GM21619 (cell line): ENCODE results near the gene ADD1.

Experiments used
- ATAC-seq: cut with Tn5 transposase; IDR thresholded peaks from one replicate; pipeline ENCODE4 v1.9.1; 2021; ENCODE audit not compliant: unreplicated experiment

Gene ADD1, protein sequence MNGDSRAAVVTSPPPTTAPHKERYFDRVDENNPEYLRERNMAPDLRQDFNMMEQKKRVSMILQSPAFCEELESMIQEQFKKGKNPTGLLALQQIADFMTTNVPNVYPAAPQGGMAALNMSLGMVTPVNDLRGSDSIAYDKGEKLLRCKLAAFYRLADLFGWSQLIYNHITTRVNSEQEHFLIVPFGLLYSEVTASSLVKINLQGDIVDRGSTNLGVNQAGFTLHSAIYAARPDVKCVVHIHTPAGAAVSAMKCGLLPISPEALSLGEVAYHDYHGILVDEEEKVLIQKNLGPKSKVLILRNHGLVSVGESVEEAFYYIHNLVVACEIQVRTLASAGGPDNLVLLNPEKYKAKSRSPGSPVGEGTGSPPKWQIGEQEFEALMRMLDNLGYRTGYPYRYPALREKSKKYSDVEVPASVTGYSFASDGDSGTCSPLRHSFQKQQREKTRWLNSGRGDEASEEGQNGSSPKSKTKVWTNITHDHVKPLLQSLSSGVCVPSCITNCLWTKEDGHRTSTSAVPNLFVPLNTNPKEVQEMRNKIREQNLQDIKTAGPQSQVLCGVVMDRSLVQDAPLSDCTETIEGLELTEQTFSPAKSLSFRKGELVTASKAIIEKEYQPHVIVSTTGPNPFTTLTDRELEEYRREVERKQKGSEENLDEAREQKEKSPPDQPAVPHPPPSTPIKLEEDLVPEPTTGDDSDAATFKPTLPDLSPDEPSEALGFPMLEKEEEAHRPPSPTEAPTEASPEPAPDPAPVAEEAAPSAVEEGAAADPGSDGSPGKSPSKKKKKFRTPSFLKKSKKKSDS

DNA sequence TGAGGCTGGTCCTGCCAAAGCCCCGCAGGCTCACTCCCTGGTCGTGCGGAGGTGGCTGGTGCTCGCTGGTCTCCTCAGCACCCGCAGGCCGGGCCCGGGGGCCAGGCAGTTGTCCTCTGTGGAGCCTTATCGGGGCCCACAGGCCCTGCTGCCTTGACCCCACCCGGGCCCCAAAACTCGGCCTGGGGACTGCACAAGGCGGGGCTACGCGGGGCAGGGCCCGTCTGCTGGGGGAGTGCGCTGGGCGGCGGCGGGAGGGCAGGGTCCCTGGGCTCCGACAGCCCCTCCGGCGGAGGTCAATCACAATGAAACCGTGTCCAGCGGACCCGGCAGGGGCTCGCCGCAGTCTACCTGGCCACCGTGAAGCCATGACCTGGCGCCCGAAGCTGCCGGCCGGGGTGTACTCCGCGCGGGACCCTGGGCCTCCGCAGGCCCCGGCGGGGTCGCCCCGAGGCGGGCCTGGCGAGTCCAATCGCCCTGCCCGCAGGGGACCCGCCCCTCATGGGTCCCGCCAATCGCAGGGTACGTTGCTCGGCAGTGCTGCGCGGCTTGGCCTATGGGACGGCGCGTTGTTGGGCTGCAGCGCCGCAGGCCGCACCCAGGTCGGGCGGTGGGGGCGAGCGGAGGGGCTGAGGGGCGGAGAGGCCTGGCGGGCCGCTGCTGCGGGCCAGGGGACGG is at the start of gene ADD1:
Gene ADD1, plus strand, starts transcription at position 582 of the 678 bp plus-strand sequence. CDS start 32,072 bp downstream, outside the sequence.
- peak; percentile 71 for ATAC-seq

DNA sequence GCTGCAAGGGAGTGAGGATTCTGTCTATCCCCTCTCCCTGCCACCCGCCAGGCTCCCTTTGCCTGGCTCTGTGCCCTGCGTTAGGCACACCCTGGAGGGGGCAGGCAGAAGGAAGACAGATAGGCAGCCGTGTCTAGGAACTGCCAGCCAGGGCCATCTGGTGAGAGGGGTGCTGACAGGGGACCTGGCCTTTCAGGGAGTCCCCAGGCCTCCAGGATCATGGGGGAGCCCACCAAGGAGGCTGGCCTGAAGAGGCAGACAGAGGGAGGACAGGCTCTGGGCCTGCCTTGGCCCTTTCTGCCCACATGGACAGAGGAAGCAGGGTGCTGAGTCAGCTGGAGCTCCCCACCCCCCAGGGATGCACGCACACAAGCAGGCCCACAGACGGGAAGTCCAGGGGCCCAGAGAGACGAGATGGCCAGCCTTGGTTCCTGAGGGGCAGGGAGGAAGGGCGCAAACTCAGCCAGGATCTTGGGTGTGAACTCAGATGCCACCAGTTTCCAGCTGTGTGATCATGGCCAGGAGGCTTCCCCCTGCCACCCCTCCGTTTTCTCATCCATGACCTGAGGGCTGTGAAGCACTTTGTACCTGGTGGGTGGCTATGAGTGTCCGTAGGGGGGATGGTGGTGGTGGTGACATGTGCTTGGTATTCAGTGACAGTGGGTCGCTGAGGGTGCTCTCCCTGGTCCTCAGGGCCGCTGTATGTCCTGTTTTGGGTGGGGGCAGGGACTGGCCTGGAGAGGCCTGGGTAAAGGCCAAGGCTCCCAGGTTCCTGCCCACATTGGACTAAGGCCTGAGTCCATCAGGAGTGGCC is 49.0 kb upstream of the ADD1 start:
- no peak for ATAC-seq

DNA sequence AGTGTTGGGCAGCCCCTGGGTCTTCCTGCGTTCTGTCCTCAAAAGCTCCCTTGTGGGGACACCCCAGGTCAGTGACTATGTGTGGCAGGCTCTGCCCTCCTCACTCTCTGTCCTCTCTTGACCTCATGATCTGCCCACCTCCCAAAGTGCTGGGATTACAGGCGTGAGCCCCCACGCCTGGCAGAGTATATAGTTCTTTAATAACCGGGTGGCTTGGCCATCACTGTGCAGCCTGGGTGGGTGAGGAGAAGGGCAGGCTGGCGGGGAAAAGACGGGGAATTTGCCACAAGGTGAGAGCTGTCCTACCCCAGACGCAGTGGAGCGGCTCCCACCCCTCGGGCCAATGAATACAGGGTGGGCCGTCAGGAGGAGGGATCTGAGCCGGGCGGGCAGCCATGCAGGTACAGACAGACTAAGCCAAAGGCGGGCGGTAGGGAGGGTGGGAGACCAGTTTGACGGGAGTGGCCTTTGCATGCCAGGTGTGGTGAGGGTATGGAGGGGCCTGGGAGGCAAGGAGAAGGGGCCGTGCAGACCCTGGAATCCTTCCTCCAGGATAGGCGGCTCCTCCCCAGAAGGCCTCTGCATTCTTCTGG is 48.2 kb upstream of the ADD1 start:
- ATAC-seq: no peak

DNA sequence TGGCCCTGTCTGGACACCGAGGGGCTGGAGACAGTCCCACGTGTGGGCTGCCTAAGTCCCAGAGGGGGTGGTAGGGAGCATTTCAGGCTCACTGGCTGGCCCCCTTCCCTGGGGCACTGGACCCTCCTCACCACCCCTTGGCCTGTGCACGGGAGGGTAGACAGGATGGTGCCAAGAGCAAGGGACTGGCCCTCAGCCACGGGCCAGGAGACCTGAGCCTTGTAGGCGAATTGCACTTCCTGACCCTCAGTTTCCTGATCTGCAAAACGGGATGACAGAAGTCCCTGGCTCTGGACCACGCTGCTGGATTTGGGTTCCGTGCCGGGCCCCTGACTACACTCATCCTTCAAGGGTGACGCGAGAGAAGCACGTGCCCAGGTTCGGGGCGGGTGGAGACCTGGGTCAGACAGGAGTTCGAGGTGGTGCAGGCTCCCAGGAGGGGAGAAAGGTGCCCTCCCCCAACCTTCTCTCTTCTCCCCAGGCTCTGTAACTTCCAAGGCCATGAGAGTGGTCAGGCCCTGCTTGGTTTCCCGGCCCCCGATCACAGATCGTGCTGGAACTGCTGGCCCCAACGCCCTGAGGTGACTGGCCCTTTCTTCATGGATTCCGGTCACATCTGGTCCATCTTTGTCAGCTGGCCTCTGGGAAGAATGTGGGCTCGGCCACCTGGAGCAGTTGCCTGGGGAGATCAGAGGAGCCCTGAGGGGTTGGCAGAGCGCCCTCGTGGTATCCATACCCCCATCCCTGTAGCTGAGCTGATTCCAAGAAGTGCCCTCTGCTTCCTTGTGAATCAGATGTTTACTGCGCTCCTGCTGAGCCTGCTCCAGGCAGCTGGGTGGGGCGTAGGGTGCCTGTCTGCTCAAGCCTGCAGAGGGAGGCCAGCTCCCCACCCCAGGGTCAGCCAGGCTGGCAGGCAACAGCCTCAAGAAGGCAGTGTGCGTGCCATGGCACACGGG is 47.5 kb upstream of the ADD1 start:
- ATAC-seq: no peak

DNA sequence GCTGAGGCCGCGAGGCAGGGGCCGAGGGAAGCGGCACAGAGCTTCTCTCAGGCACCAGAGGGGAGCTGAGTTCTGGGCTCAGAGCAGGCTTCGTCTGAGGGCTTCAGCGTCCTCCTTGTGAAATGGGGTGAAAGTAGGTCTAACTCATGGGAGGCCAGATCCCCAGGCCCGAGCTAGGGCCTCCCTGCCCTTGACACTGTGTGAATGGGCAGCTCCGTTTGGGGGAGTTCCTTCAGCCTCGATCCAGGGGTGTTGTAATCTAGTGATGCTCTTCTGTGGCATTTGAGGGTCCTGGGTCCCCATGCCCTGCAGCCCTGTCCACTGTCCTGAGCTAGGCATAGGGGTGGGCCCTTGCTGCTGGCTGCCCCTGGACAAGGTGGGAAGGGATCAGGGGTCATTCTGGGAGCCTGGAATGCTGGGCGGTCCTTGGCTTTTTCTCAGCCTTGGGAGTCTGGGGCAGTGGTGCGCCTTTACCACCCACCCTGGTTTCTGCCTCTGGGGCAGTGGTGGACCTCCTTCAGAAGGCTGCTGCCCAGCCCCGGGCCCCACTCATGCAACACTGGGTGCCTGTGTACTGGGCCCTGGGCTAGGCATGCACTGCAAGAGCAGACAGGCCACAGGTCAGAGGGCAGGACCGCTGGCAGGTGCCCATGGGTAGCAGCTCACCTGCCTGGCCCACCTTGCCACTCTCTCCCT is 46.6 kb upstream of the ADD1 start:
- ATAC-seq: no peak

DNA sequence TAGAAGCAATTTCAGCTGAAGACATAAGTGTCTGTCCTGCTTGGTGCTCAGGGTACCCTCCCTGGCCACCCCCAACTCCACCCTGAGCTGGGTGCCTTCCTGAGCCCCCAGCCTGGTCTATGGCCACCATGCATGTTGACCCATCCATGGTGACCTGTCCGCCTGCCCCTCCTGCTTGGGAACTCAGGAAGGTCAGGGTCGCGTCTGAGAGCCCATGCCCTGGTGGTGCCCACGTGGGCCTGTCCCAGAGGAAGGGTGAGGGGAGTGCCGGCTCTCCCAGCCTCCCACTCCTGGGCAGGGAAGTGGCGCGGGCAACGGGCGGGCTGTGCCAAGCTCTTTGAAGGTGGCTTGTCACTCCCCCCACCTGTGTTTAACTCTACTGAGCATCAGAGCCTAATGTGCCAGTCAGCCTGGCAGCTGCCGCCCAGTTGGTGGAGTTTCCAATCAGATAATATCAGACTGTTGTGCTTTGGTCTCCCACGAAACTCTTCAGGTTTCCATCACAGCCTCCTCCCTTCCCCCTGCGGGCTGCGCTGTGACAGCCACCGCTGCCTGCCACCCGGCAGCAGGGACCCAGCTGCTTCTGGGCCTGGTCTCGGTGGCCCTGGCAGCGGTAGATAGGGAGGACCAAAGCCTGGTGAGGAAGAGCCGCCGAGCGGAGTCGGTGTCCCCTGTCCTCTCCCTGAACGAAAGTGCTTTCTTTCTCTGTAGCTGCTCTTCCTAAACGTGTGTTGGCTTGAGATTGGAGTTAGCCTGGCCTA is 45.9 kb upstream of the ADD1 start:
- no peak for ATAC-seq

DNA sequence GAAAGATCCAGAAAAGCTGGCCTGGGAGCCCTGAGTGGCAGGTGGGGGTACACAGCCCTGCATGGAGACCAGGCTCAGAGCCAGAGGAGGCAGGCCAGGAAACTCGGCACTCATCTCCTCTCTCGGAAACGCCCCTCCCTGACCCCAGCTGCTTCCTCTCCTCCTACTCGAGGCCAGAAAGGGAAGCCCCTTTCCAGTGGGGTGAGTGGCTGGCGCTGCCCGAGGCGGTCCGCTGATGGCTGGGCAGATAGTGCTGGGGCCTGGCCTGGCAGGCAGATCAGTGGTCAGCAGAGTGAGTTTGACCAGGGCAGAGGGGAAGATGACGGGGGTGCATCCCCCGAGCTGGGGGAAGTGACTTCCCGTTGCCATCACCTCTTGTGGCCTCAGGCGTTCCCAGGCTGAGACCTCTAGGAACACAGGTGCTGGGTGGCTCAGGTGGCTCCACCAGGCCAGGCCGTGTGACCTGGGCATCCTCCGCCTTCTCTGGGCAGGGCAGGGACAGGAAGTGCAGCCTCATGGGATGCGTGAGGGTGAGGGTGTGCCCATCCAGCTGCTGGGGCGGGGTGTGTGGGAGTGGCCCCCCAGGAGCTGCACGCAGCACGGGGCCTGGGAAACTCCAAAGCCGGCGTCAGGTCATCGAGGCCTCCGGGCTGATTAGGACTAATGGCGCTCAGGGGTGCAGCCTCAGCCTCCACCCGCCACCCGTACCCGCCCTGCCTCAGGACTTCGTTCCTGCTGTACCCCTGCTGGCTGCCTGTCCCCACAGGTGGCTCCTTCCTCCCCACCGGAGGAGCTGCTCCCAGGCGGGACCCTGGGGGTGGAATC is 45.0 kb upstream of the ADD1 start:
- ATAC-seq: no peak

DNA sequence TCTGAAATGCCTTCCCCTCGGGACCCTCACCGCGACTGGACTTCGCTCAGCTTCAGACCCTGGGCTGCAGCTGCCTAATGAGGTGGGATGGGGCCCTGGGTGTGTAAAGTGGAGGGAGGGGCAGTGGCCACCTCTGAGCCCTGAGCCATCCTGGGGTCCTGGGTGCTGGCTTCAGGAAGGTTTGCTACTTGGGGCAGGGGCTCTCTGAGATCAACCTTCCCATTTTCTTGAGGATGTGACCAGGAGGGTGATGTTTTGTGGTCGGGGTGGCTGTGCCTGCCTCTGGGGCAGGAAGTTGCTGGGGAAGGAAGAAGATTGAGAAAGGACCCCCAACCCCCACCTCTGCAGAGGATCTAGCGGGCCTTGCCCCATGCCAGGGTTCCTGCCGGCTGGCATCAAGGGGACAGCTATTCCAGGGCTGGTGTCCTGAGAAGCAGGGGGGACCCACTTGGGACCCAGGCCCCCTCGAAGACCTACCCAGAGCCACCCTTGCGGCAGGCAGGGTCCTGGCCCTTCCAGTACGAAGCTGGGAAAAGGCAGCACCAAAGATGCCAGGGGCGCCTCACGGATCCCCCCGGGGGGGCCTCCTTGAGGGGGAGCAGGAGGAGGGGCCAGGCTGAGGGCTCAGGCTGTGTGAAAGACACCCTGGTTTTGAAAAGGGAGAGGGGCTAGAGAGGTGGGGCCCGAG is 44.3 kb upstream of the ADD1 start:
- ATAC-seq: no peak

DNA sequence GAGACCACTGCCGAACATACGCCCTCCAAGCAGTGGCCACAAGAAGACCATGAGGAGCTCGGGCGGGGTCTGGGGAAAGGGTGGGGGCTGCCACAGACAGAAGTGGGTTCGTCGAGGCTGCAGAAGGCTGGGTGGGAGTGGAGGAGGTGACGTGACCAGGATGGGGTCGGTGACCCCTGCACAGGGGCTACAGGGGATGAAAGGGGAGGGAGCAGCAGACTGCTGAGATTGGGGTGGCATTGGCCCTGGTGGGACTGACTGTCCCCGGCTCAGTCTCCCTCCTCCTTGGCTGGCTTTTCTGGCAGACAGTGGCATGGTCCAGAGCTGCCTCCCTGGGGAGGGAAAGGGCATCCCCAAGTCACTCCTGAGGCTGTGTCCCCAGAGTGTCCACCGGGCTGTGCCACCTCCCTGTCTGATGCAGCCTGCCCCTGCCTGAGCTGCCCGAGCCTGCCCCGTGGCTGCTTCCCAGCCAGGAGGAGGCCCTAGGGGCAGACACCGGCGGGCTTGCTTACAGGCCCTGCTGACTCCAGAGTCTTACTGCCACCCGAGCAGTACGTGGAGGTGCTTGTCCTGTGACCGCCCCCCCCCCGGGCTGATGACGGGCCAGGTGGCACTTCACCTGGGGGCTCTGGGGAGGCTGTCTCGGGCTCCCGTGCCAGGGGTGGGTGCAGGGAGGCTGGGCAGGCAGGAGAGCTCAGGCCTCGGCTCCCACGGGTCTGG is 43.5 kb upstream of the ADD1 start:
- ATAC-seq: no peak

DNA sequence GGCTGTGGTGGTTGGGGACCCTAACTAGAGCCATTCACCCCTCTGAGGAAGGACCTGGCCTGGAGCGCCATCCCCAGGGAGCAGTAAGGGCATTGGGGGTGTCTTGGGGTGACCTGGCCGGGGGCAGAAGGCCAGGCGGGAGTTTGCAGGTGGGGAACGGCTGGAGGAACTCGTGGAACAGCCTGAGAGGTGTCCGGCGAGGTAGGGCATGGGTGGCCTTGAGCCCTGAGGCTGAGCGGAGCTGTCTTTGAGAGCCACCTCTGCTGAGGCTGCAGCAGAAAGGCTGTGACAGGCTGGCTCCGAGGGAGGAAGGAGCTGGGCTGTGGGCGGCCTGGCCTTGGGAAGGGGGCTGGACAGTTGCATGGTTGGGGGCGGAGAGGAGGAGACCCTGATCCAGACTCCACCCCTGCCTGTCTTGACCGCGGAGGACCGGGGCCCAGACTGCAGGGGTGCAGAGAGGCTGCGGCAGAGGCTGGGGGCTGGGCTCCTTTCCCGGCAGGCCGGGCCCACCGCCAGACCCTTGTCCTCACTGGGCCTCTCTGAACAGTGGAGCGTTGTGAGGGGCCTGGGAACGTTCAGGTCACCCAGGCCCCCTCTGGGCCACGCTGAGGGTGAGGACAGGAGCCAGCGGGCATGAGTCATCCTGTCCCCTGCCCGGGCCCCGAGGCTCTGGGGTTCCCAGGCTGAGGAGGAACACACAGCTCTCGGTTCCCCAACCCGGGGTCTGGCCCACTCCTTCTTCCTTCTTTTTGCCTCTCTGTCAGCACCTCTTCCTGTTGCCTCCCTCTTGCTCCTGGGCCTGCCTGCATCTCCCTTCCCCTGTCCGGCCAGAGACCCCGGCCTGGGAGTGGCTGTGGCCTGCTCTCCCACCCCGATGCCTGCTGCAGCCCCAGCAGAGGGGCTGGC is 42.7 kb upstream of the ADD1 start:
- peak; percentile 44 for ATAC-seq

DNA sequence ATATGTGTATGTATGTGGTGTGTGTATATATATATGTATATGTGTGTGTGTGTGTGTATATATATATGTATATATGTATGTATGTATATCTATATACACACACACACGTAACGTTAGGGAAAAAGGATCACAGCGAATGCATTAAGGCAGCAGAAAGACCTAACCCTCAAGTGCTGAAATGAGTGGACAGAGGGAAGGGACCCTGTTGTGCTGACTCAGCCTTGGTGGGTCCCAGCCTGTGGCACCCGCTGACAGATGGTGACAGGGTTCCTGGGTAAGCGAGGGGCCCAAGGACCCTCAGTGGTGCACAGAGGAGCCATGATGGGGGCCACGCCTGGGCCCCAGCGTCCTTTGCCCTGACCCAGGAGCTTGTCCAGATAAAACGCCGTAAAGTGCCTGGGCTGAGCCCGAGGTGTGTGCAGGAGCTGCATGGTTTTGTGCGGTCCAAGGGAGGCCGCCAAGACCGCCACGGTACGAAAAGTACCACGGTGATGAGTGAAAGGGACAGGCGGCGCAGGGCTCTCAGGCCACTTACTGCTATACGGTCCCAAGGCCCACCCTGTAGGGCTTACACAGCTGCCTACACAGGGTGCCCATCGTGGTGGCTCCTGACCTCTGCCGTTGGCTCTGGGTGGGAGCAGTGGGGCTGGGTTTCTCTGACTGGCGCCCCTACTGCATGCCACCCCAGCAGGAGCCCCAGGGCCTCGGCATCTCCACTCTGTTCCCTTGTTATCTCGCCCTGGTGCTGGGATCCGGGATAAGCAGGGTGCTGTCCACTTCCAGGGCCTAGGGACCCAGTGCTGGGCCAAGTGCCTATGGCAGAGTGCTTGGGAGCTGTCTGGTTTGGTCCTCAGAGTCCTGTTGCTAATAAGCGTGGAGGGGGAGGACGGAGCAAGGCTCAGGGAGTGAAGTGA is 40.8 kb upstream of the ADD1 start:
- ATAC-seq: no peak

DNA sequence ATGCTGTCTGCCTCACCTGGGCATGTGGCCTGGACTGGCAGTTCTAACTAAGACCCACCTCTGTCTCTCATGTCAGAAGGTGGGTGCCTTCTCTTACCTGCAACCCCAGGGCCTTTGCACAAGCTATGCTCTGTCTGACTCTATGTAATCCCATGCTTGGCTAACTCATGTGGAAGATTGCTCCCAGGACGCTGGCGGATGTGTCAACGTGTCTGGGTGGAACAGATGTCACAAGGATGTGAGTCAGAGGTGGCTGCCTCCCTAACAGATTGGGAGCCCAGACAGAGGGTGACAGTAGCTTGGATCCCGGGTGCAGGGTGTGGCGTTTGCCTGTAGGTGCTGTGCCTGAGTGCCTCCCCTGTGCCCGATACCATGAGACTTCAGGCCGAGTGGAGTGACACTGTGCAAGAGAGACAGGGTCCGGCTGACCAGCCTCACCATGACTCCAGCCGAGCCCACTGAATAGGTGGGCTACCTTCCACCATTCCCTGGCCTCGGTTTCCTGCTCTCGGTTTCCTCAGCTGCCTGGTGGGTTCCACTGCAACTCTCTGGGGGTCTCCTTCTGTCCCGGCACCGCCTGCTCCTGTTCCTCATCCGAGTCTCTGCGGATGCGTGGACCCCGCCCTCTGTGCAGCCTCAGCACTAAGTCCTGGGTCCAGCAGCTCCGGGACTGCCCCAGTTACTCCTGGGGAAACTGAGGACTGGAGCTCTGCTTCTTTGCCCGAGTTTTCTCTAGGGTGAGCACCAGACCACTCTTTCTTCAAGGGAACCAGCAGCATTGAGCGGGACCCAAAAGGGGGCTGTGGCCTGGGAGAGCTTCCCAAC is 39.8 kb upstream of the ADD1 start:
- ATAC-seq: no peak

DNA sequence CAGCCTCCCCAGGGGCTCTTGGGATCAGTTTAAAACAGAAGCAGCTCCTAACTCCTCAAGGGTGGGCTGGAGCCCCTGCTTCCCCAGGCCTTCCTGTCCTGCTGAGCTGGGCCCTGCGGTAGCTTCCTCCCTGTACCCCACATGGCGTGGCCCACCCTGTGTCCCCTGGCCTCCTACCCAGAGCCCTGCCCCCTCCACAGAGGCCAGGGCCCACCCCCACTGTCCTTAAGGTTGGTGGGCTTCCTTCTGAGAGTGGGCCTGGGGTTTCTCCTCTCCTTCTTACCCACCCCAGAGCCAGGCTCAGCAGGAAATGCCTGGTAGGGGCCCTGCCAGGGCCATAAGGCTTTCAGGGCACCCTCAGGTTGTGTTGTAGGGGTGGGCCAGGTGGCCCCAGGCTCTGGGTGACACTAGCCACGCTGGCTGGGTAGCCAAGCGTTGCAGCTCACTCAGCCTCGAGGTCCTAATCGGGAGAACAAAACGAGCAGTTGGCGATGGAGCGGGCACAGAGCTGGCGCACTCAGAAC is 39.1 kb upstream of the ADD1 start:
- ATAC-seq: no peak
